Measurements from ENCODE around the gene TTLL7. TPM values are rescaled to one million over a fixed set of nuclear protein-coding genes. Genes with fewer than 3 reads are reported as not detected.

The TTLL7 gene
- total RNA-seq, 6 donors from 2014 or later, result 7.5 to 44.3 (median 21.9) TPM

DNA sequence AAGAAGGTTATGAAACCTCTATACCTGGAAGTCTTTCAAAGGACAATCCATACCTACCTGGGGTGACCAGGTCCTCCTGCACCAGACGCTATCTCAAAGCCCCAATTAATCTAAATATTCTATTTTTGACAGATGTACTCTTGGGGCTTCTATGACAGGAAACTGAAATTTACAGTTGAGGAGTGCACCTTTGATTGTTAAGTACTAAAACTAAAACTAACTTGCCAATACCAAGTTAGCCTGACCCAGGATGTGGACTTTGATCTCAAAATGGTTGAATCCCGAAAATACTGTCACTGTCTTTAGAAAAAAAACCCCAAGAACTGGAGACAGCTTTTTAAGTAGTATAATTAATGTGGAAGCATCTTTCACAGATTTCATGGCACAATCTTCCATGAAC is 162.4 kb downstream of the TTLL7 start:
- DNase-seq, result no peak

DNA sequence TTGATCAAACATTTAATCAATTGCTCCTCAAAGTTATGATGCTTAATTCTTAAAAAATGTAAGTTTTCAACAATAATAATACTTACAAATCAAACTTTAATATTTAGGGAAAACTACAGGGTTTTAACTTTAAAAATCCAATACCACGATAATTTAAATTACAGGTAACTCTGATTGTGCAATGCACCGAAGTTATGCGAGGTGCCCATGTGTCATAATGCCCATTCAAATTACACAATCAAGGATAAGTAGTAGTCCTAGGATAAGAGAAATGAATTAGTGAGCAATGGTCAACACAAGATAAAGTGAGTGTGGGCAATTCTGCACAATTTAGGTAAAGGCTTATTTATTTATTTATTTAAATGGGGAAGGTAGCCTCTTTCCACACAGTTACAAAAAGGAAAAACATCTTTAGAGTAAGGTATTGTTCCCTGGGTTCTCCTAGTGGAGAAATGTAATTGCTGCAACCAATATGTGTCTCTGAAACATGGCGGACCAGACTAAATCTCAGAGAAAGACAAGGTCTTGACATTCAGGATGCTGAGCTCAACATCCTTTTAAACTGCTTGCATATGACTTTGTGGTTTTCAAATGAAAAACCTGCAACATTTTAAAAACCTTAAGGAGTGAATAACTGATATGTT is 164.2 kb downstream of the TTLL7 start:
- DNase-seq (no peak), ATAC-seq (ENCODE audit: low FRiP score in 2 of 2) (no peak)
- no peaks in the 10 kb centered on the region for H3K27me3 ChIP-seq
- H3K36me3 ChIP-seq, result no peaks in the 10 kb centered on the region
- WGBS, 2 donors, result 83 to 85% methylated on average over 4 of the region's 4 CpGs
- no peak overlapping the region for H3K4me3 ChIP-seq
- TF ChIP-seq POLR2A (IDR thresholded peaks at IDR 0.05) (no peak), POLR2AphosphoS5 (IDR thresholded peaks at IDR 0.05) (no peak), EP300 (IDR thresholded peaks at IDR 0.05) (no peak)
- TF ChIP-seq, protein P1, sequence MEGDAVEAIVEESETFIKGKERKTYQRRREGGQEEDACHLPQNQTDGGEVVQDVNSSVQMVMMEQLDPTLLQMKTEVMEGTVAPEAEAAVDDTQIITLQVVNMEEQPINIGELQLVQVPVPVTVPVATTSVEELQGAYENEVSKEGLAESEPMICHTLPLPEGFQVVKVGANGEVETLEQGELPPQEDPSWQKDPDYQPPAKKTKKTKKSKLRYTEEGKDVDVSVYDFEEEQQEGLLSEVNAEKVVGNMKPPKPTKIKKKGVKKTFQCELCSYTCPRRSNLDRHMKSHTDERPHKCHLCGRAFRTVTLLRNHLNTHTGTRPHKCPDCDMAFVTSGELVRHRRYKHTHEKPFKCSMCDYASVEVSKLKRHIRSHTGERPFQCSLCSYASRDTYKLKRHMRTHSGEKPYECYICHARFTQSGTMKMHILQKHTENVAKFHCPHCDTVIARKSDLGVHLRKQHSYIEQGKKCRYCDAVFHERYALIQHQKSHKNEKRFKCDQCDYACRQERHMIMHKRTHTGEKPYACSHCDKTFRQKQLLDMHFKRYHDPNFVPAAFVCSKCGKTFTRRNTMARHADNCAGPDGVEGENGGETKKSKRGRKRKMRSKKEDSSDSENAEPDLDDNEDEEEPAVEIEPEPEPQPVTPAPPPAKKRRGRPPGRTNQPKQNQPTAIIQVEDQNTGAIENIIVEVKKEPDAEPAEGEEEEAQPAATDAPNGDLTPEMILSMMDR (IDR thresholded peaks at IDR 0.05), result no peak
- no peaks in the 10 kb centered on the region for H3K9me3 ChIP-seq
- no peak overlapping the region for H3K27ac ChIP-seq
- H3K4me1 ChIP-seq, result no peaks in the 10 kb centered on the region

More for the DNA sequence above, 162.4 kb downstream of the TTLL7 start:
- Histone ChIP-seq H3K4me1 (no peaks in the 10 kb centered on the region), H3K9me3 (no peaks in the 10 kb centered on the region), H3K27me3 (no peaks in the 10 kb centered on the region), H3K36me3 (no peaks in the 10 kb centered on the region), H3K27ac (no peak overlapping the region), H3K4me3 (no peak overlapping the region)
- TF ChIP-seq EP300 (IDR thresholded peaks at IDR 0.05), result no peak
- TF ChIP-seq, protein P1 (IDR thresholded peaks at IDR 0.05), result no peak
- TF ChIP-seq POLR2A (IDR thresholded peaks at IDR 0.05), result no peak
- TF ChIP-seq POLR2AphosphoS5 (IDR thresholded peaks at IDR 0.05), result no peak
- 68 to 79% methylated on average over 2 of the region's 2 CpGs for WGBS, 2 donors
- ATAC-seq (ENCODE audit: low FRiP score in 2 of 2), result no peak

DNA sequence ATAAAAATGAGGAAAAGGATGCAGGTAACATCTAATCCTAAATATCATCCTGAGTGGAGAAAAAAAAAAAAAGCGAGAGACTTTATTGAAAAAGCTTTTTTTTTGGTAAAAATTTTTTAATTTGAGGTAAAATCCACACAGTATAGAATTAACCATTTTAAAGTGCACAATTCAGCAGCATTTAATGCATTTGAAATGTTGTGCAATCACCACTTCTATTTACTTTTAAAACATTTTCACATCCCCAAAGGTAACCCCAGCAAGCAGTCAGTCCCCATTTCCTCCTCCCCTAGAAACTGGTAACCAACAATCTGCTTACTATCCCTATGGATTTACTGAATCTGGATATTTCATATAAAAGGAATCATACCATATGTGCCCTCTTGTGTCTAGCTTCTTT is 166.7 kb downstream of the TTLL7 start:
- ATAC-seq (ENCODE audit: low FRiP score in 2 of 2), result no peak
- 90 to 91% methylated on average over 1 of the region's 1 CpG for WGBS, 2 donors
- TF ChIP-seq POLR2AphosphoS5 (IDR thresholded peaks at IDR 0.05), result no peak
- TF ChIP-seq, protein P1 (IDR thresholded peaks at IDR 0.05), result no peak
- no peak for TF ChIP-seq POLR2A (IDR thresholded peaks at IDR 0.05)
- TF ChIP-seq EP300 (IDR thresholded peaks at IDR 0.05), result no peak

DNA sequence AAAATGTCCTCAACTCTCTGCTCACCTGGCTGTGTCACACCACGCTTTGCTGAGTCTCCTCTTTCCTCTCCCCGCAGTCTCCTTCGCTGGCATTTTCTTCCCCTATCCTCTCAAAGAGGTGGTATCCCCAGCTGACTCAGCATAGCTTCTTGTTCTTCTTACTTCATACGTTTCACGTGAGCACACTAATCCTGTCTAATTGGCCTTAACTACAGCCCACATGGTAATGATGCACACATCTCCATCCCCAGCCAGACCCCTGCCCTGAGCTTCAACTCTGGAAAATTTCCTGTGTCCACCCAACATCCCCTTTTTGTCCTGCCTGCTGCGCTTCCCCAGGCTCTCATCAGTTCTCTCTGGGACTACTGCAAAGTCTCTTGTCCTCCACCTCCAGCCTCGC is 169.8 kb downstream of the TTLL7 start:
- DNase-seq (no peak), ATAC-seq (ENCODE audit: low FRiP score in 2 of 2) (no peak)
- Histone ChIP-seq H3K4me3 (no peak overlapping the region), H3K4me1 (no peaks in the 10 kb centered on the region), H3K27ac (no peak overlapping the region), H3K36me3 (no peaks in the 10 kb centered on the region), H3K27me3 (no peaks in the 10 kb centered on the region), H3K9me3 (no peaks in the 10 kb centered on the region)
- 90 to 92% methylated on average over 7 of the region's 7 CpGs for WGBS, 2 donors
- TF ChIP-seq, protein P1 (IDR thresholded peaks at IDR 0.05), result no peak
- TF ChIP-seq POLR2AphosphoS5 (IDR thresholded peaks at IDR 0.05), result no peak
- no peak for TF ChIP-seq EP300 (IDR thresholded peaks at IDR 0.05)
- TF ChIP-seq POLR2A (IDR thresholded peaks at IDR 0.05), result no peak

More for the DNA sequence above, 166.7 kb downstream of the TTLL7 start:
- Histone ChIP-seq H3K36me3 (no peaks in the 10 kb centered on the region), H3K27me3 (no peaks in the 10 kb centered on the region), H3K27ac (no peak overlapping the region), H3K4me1 (no peaks in the 10 kb centered on the region), H3K4me3 (no peak overlapping the region), H3K9me3 (no peaks in the 10 kb centered on the region)
- DNase-seq, result no peak

DNA sequence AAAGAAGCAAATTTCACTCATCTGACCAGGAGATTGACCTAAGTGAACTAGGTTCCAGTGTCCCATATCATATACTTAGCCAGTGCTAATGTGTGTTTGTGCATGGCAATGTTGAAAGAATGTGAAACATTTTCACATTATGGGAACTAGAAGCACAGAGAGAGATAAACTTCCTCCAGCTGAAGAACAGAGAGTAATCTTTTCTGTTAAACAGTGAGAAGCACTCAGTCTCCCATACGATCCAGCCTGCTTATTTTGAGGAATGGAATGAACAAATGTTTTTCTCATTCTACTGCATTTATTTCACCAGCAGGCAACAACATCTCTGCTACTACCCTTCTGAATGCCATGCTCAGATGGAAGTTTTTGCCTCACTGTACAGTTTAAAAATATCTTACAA is 170.5 kb downstream of the TTLL7 start:
- Histone ChIP-seq H3K27ac (no peak overlapping the region), H3K36me3 (no peaks in the 10 kb centered on the region), H3K9me3 (no peaks in the 10 kb centered on the region), H3K27me3 (no peaks in the 10 kb centered on the region), H3K4me3 (no peak overlapping the region), H3K4me1 (no peaks in the 10 kb centered on the region)
- WGBS, 2 donors, result 60 to 61% methylated on average over 1 of the region's 1 CpG
- no peak for DNase-seq
- TF ChIP-seq POLR2AphosphoS5 (IDR thresholded peaks at IDR 0.05) (no peak), POLR2A (IDR thresholded peaks at IDR 0.05) (no peak), EP300 (IDR thresholded peaks at IDR 0.05) (no peak)
- TF ChIP-seq, protein P1 (IDR thresholded peaks at IDR 0.05), result no peak
- no peak for ATAC-seq (ENCODE audit: low FRiP score in 2 of 2)
